Measurements from ENCODE around the gene ITGA6.

GRCh38 chr2:172518995-172519394 lies 91.6 kb downstream of the ITGA6 start:
- no peak for TF ChIP-seq CTCF (IDR thresholded peaks at IDR 0.05)
- no peak for TF ChIP-seq POLR2AphosphoS5 (IDR thresholded peaks at IDR 0.05)
